Activated CD4-positive, alpha-beta T cell treated with anti-CD3 and anti-CD28 coated beads for 1 hour (primary cell): Measurements from ENCODE around the gene MYO5C.
"Not testable (repeated sequence)": the region's sequence is repeated elsewhere in the genome, so short reads cannot be mapped to it uniquely, and the experiment has no call there.

Experiments
- DNase-seq: peaks from one replicate; pipeline ENCODE4 v3.0.0-alpha.2; 2020

MYO5C gene

DNA sequence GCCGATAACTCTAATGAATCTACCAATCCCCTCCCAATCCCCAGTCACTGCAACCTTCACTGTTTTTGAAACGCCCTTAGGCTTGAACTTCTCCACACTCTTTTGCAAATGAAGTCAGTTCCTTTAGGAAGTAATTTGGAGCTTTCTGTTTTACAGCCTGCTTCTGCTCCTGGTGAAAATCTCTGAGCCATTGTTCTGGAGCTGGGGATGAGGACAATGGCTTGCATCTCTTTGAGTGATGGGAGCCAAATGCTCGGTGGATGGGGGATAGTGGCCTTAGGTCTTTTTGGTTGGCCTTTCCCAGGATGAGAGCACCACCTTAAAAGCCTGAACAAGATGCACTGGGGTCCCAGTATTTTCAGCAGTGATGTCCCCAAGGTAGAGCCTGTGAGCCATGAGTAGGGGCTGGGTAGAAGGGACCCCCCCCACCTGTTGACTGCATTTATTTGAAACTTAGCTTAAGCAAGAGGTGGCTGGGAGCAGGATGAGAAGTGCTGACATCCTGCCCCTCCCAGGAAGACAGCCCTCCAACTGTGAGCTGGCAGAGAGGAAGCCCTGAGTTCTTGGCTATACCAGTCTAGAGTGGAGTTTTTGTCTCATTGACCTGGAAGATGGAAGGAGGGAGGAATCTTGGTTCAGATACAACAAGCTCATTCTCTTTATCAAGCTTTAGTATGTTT, 7.6 kb upstream of the MYO5C start:
- no peak for DNase-seq

DNA sequence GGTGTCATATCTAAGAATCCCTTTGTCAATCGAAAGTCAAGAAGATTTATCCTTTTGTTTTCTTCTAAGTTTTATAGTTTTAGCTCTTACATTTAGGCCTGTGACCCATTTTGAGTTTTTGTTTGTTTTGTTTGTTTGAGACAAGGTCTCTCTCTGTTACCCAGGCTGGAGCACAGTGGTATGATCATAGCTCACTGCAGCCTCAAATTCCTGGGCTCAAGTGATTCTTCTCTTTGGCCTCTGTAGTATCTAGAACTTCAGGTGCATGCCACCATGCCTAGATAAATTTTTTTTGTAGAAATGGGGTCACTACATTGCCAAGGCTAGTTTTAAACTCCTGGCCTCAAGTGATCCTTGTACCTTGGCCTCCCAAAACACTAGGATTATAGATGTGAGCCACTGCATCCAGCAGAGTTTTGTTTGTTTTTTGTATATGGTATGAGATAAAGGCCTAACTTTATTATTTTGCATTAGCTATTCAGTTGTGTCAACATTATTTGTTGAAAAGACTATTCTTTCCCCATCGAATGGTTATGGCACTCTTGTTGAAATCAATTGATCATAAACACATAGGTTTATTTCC, 5.8 kb upstream of the MYO5C start:
- DNase-seq = no peak

GRCh38 chr15:52294881-52295420, 653 bp downstream of the MYO5C start:
- DNase-seq = no peak

DNA sequence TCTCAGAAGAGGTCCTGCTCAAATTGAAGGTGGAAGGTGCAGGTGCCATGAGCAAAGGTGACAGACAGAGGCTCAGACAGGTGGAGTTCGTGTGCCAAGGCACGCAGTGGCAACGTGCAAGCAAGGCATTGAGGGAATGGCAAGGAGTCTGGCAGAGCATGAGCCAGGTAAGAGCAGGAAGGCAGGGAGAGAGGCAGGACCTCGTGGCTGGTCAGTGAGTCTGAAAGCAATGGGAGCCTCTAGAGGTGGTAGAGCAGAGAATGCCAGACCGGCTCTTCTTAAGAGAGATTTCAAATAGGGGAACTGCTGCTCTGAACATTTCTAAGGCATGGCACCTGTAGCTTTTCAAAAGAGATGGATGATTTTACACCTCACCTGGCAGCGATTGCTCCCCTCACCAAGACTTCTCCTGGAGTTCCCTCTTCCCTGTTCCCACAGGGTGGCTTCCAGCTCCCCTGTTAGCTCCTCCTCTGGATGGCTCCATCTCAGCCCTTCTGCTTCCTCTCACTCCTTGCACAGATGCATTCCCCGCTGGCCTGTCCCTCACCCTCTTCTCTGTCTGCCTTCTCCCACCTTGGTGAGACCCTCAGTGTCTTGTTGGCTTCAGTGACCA, 2.7 kb downstream of the MYO5C start:
- DNase-seq = no peak

DNA sequence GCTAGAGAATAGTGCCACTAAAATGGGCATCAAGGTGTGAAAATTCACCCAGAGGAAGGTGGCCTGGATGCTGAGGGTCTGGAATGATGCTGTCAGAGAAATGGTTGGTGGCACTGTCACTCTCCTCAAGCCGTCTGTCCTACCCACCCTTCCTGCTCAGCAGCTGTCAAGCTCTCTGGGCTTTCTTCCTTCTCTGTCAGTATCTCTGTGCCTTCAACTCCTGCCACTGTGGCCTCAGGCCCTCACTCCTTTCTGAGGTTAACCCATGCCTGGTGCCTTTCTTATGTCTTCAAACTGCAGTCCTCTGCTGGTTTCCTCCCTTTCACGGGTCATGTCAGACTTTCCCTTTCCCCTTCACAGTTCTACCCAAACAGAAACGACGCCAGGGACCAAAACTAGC, 4.4 kb downstream of the MYO5C start:
- no peak for DNase-seq

GRCh38 chr15:52290800-52291199, 4.8 kb downstream of the MYO5C start:
- no peak for DNase-seq

- DNase-seq = no peak
Observed at GRCh38 chr15:52290329-52290728, 5.3 kb downstream of the MYO5C start.

DNA sequence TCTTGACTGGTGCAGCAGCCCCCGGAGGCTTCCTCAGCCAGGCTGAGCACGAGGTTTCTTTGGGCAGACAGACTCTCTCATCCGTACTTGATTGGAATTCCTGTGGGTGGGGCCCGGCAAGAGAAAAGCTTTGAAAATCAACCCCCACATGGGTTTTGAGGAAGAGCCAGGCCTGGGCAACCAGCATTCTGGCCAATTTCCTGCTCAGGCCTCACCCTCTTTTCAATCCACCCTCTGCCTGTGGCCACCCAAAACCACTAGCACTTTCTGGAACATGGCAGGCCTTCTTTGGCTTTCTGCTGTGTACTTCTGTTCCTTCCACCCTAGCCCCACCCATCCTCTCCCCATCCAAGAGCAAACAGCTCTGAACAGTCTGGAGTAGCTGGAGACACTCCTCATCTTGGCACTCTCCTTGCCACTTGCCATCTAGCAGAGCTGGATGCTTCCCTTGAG, 5.9 kb downstream of the MYO5C start:
- DNase-seq = no peak

DNA sequence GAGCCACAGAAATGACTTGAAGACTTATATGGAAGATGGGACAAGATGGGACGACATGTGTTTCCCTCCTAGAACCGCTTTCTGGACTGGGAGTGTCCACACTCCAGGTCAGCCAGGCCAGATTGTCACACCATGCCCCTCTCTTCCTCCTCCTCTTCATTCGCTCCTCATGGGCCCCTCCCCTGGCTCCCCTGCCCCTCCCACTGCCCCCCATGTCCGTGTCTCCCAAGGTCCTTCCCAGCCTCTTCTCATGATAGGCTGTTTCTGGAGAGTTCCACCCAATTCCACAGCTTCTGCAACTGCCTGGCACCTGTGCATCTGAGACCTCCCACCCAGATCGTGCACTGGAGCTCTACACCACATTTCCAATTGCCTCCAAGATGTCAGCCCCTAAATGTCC, 6.6 kb downstream of the MYO5C start:
- no peak for DNase-seq

GRCh38 chr15:52288051-52288942, 7.3 kb downstream of the MYO5C start:
- DNase-seq = no peak

DNA sequence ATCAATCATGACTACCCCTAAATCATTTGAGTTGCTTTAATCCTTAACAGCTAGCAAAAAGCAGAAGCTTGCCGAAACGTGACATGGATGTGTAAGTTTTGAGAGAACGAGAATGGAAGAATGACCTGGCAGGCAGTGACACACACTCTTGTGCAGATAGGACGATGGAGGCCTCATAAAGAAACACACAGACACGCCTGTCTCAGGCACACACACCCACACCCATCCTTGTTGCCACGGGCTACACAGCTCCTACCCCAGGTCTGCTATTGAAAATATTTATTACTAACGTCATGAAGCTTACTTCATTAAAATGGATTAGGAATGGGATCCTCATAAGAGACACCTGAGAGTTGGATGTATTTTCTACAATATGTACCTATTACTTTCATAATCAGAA, 8.5 kb downstream of the MYO5C start:
- no peak for DNase-seq

DNA sequence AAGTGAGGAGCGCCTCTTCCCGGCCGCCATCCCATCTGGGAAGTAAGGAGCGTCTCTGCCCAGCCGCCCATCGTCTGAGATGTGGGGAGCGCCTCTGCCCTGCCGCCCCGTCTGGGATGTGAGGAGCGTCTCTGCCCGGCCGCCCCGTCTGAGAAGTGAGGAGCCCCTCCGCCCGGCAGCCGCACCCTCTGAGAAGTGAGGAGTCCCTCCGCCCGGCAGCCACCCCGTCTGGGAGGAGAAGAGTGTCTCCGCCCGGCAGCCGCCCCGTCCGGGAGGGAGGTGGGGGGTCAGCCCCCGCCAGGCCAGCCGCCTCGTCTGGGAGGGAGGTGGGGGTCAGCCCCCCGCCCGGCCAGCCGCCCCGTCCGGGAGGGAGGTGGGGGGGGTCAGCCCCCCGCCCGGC, 9.7 kb downstream of the MYO5C start:
- not testable (repeated sequence) for DNase-seq

- DNase-seq = no peak
Observed at GRCh38 chr15:52284164-52284563, 11.4 kb downstream of the MYO5C start.

DNA sequence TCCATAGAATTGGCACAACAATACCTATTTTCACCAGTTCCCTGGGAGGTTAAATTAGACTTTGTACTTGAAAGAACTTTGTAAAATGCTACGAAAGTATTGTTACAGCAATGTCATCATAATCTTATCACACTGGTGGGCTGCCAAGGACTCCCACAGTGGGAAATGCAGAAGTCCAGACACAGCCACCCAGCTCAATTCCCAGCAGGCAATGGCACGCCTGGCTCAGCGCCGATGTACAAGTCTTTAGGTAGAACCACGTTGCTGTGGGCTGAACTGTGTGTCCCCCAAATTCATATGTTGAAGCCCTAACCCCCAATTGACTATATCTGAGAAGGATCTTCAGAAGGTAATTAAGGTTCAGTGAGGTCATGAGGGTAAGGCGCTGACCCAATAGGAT, 12.3 kb downstream of the MYO5C start:
- no peak for DNase-seq

DNA sequence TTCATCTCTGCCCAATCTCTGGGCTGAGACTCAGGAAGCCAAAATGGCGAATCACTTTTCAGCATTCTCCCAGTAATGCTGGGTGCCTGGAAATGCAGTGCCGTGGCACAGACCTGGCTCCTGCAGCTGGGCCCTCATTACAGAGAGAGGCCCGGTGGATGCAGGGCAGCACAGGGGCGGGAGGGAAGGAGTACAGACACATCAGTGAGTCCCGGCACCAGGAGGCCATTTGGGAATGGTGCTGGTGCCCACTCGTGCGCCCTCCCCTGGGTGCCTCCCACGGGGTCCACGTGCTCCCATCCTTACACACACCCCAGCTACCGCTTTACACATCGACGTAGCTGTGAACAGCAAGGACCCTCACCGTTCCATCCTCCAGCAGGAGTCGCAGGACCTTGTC, 13.2 kb downstream of the MYO5C start:
- no peak for DNase-seq

DNA sequence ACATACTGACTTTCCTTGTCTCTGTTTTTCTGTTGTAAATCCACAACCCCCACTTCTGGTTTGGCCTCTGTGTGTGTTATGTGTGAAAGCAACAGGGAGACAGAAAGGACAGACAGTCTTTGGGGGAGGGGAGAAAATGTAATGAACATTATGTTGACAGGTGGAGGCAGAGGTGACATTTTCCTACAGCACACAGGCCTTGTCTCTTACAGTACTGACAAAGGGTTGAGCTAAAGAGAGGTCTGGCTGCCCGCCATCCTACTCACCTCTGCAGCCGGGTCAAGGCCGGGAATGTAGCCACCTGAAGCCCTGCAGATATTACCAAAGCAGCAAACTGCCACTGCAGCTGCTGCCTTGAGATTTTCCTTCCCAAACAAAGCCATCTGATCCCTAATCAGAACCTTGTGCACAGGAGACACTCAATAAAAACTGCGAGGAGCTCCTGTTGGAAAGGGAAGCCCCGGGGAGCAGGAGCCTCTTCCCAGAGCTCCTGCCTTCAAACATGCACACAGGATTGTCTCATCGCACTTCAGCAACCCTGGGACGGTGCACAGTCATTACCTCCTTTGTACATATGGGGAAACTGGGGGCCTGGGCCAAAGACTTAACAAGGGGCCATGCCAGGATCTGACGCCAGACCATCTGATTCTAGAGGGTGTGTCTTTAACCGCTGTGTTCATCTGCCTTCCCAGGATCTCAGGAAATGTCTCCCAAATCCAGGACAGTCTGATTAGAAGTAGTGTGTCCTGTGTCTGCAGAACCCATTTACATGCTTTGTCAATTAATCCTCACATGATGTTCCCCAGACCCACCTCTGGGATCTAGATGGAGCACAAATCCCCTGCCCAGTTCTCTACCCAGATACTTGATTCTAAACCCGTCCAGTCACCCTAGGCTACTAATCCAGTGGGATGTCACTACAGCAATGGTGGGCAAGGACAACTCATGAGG, 14.2 kb downstream of the MYO5C start:
- no peak for DNase-seq

- DNase-seq = no peak
Observed at GRCh38 chr15:52280326-52281084, 15.1 kb downstream of the MYO5C start.

- DNase-seq = no peak
Observed at GRCh38 chr15:52278636-52279367, 16.8 kb downstream of the MYO5C start.

DNA sequence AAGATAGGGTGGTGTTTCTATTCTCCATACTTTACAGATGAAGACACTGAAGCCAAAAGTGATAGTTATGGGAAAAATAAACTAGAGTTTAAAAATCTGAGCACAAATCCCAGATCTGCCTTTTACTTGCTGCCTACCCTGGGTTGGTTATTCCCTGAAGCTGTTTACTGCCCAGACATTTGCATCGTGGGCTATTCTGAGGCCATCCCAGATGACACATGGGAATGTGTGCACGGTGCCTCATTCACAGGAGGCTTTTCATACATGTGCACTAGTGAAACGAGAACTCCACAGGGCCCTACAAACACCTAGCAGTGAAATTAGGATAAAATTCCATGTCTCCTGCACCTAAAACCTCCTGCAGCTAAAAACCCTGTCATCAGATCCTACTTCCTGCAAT, 17.5 kb downstream of the MYO5C start:
- no peak for DNase-seq

- DNase-seq = no peak
Observed at GRCh38 chr15:52277575-52277974, 18.0 kb downstream of the MYO5C start.
